A673 (cell line): ENCODE data around the gene TNFRSF17. TPM values are rescaled to one million over a fixed set of nuclear protein-coding genes. Genes with fewer than 3 reads are reported as not detected.

Experiments
- Bru-seq: library from RNA; stranded (reverse); fragments of 400-500 nt; gene quantifications from one replicate; lab custom pipeline; 2021; lab: Mats Ljungman, UMichigan
- BruChase-seq, 2 experiments: library from RNA; stranded (reverse); fragments of 400-500 nt; gene quantifications; one replicate each; lab custom pipeline; 2021; lab: Mats Ljungman, UMichigan
- BruUV-seq: library from RNA; stranded (reverse); fragments of 400-500 nt; replicated peaks from 2 replicates; lab custom pipeline; 2021; lab: Mats Ljungman, UMichigan
- CTCF ChIA-PET: fragments of 300-600 bp; sonication (Branson Sonifier 250); formaldehyde crosslinking; loops from one replicate; lab custom pipeline; 2022; ENCODE audit warnings: antibody characterized with exemption; lab: Charles Lee
- POLR2A ChIA-PET: fragments of 300-600 bp; sonication (Branson Sonifier 250); formaldehyde crosslinking; loops from one replicate; lab custom pipeline; 2022; ENCODE audit warnings: antibody characterized with exemption; ENCODE audit not compliant: low non-redundant PET; lab: Charles Lee
- DNase-seq: peaks from one replicate; pipeline ENCODE4 v3.0.0-alpha.2; 2015; ENCODE audit warnings: low spot score
- H3K27ac ChIP-seq: fragments of 200-600 bp; sonication (generic); 2 replicates; pipeline ENCODE4 v1.5.1; 2016; ENCODE audit warnings: mixed run types, low read depth, mild to moderate bottlenecking, mixed read lengths, antibody characterized with exemption, low read length; ENCODE audit not compliant: poor library complexity, severe bottlenecking
- H3K27me3 ChIP-seq: fragments of 200-600 bp; sonication (generic); replicated peaks from 2 replicates; pipeline ENCODE4 v1.6.1; 2017; ENCODE audit warnings: mixed run types, low read depth, mild to moderate bottlenecking, mixed read lengths, antibody characterized with exemption, low read length; ENCODE audit not compliant: insufficient read depth, poor library complexity
- H3K36me3 ChIP-seq: fragments of 200-600 bp; sonication (generic); 2 replicates; pipeline ENCODE4 v1.6.1; 2016; ENCODE audit warnings: mixed run types, mild to moderate bottlenecking, mixed read lengths, antibody characterized with exemption, low read length; ENCODE audit not compliant: insufficient read depth, poor library complexity, severe bottlenecking
- H3K4me1 ChIP-seq: fragments of 200-600 bp; sonication (generic); 2 replicates; pipeline ENCODE4 v1.6.1; 2017; ENCODE audit warnings: mixed run types, mild to moderate bottlenecking, mixed read lengths, antibody characterized with exemption, low read length; ENCODE audit not compliant: insufficient read depth, poor library complexity, severe bottlenecking
- H3K4me3 ChIP-seq: fragments of 200-600 bp; sonication (generic); 2 replicates; pipeline ENCODE4 v1.5.1; 2016; ENCODE audit warnings: low read depth, mixed run types, mild to moderate bottlenecking, mixed read lengths, low read length; ENCODE audit not compliant: poor library complexity, severe bottlenecking
- H3K9me3 ChIP-seq: fragments of 200-600 bp; sonication (generic); 2 replicates; pipeline ENCODE4 v1.6.1; 2016; ENCODE audit warnings: mixed run types, low read depth, mild to moderate bottlenecking, mixed read lengths, antibody characterized with exemption, low read length; ENCODE audit not compliant: poor library complexity, severe bottlenecking
- EZH2 ChIP-seq: fragments of 200-600 bp; sonication (generic); IDR thresholded peaks from 2 replicates; pipeline ENCODE4 v1.6.1; 2017; ENCODE audit warnings: borderline replicate concordance, low read depth, mild to moderate bottlenecking, mixed read lengths, antibody characterized with exemption, low read length; ENCODE audit not compliant: poor library complexity, severe bottlenecking
- intact Hi-C: fragments of 100-400 bp; cut with micrococcal nuclease; formaldehyde crosslinking; loops from one replicate; pipeline ENCODE4 v1.10.0; 2022; ENCODE audit not compliant: unreplicated experiment
- long read RNA-seq: library from polyadenylated mRNA; stranded (forward); transcript quantifications from one replicate; pipeline ENCODE4 v2.0.0, GENCODE V29; 2022
- total RNA-seq: library from RNA; stranded (reverse); gene quantifications from 2 replicates; pipeline ENCODE4 v1.2.3, GENCODE V29; 2021
- TF ChIP-seq, protein P1 (sequence below): fragments of 300-800, 200-600 bp; sonication (generic); conservative IDR thresholded peaks from 2 replicates; pipeline ENCODE4 v1.5.1; 2017; ENCODE audit warnings: low read depth, mild to moderate bottlenecking, antibody characterized with exemption, low read length, moderate library complexity, mixed read lengths

The TNFRSF17 gene
- total RNA-seq (not detected in 2 replicates), Bru-seq, nascent RNA (not detected), BruChase-seq, experiment 1, labeled RNA remaining after a 2-hour chase (not detected), BruChase-seq, experiment 2, labeled RNA remaining after a 6-hour chase (not detected)
- long read RNA-seq, result 0 reads

DNA sequence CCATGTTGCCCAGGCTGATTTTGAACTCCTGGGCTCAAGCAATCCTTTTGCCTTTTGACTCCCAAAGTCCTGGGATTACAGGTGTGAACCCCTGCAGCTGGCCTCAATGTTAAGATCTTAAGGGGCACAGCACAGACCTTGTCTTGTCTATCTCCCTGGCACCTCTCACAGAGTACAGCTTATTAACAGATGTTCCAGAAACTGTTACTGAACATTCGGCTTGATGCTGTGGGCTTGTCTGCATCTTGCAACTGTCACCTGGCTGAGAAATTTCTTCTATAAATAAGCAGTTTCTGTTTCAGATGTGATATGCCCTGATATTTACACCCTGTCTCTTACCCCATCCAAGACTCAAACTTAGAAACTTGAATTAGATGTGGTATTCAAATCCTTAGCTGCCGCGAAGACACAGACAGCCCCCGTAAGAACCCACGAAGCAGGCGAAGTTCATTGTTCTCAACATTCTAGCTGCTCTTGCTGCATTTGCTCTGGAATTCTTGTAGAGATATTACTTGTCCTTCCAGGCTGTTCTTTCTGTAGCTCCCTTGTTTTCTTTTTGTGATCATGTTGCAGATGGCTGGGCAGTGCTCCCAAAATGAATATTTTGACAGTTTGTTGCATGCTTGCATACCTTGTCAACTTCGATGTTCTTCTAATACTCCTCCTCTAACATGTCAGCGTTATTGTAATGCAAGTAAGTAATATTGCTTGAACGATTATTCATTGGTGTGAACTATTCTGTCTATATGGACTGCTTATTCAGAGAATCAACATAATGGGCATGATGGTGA lies at the start of gene TNFRSF17:
TSS of gene TNFRSF17 (plus strand) at position 450 of the 791 bp plus-strand sequence. CDS start at position 565, 115 bp downstream.
- Histone ChIP-seq H3K27ac (no peak within 1 kb of the TSS), H3K4me3 (no peak within 1 kb of the TSS), H3K36me3 (no peaks in the 10 kb centered on the region), H3K9me3 (no peaks in the 10 kb centered on the region), H3K27me3 (peaks cover 14% of the 10 kb centered on the region), H3K4me1 (no peaks in the 10 kb centered on the region)
- no peak for TF ChIP-seq EZH2
- TF ChIP-seq, protein P1, sequence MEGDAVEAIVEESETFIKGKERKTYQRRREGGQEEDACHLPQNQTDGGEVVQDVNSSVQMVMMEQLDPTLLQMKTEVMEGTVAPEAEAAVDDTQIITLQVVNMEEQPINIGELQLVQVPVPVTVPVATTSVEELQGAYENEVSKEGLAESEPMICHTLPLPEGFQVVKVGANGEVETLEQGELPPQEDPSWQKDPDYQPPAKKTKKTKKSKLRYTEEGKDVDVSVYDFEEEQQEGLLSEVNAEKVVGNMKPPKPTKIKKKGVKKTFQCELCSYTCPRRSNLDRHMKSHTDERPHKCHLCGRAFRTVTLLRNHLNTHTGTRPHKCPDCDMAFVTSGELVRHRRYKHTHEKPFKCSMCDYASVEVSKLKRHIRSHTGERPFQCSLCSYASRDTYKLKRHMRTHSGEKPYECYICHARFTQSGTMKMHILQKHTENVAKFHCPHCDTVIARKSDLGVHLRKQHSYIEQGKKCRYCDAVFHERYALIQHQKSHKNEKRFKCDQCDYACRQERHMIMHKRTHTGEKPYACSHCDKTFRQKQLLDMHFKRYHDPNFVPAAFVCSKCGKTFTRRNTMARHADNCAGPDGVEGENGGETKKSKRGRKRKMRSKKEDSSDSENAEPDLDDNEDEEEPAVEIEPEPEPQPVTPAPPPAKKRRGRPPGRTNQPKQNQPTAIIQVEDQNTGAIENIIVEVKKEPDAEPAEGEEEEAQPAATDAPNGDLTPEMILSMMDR, result no peak
- BruUV-seq, result no TSS peak
- DNase-seq, result no peak
- POLR2A ChIA-PET, result no interaction called here
- intact Hi-C loops, result no loop called here
- CTCF ChIA-PET, result no interaction called here

DNA sequence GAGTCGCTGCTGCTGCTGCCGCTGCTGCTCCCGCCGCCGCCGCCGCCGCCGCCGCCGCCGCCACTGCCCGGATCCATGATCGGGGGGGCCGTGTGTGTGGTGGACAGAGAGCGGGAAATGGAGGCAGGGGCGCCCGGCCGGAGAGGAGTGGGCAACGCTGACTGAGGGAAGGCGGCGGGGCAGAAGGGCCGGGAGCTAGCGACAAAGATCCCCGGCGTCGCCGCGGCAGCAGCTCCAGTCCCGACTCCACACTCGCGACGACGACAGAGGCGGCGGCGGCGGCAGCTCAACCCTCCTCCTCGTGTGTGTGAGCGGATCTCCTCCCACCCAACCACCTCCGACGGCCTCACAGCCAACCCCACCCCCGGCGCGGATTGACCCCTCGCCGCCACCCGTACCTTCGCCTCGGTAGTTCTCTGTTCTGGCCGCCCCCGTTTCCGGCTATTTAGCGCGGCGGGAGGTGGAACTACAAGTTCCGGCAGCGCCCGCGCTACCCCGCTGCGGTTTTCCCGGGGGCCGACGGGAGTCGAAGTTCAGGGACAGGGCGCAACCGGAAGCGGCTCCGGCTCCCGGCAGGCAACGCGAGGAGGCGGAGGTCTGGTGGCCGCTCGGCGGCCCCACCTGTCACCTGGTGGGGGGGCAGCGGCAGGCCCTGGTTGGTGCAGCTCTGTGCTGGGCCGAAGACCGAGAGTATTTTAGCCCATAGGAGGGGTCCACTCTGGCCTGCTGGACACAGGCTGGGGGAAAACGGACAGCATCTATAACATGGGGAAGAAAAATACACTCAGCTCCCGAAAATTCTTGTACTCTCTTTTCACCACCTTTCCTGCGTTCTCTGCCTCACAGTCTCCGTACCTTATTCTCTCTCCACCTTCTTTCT lies 49.1 kb upstream of the TNFRSF17 start, which contains the start of gene GSPT1:
TSS of gene GSPT1 (minus strand) at position 313 of the 880 bp plus-strand sequence. CDS start at position 77, 236 bp downstream.
- Histone ChIP-seq H3K9me3 (no peaks in the 10 kb centered on the region), H3K27ac (peak within 1 kb of the TSS; percentile 88), H3K36me3 (no peaks in the 10 kb centered on the region), H3K4me1 (peaks cover 15% of the 10 kb centered on the region), H3K27me3 (no peaks in the 10 kb centered on the region), H3K4me3 (peak within 1 kb of the TSS; percentile 96)
- POLR2A ChIA-PET, result no interaction called here
- intact Hi-C loops, result loop anchor here (2.0 kb wide), 1 partner anchor 61 kb away; the partner anchor contains the start of gene SNX29
- BruUV-seq, result no TSS peak
- DNase-seq, result peak; percentile 99
- CTCF ChIA-PET, result interaction anchor here (0.6 to 1.4 kb wide), 2 partner anchors 47 to 152 kb away, joined by 4 read pairs; no protein-coding TSS in a partner anchor
- TF ChIP-seq EZH2, result no peak
- TF ChIP-seq, protein P1, result no peak
